Muscle layer of colon (tissue), 2 donors: Measurements from ENCODE around the gene ARHGEF10L.

Source experiments
- H3K27ac ChIP-seq: one replicate; pipeline ENCODE4 v1.7.0; 2013; ENCODE audit warnings: low read depth, mild to moderate bottlenecking, low read length, moderate library complexity
- H3K27me3 ChIP-seq, 2 donors: one replicate each; pipeline ENCODE4 v1.7.0; 2013; ENCODE audit warnings: low read length in 2 of 2, mild to moderate bottlenecking in 2 of 2; ENCODE audit not compliant: insufficient read depth in 2 of 2, control insufficient read depth in 1 of 2
- H3K36me3 ChIP-seq: one replicate; pipeline ENCODE4 v1.7.0; 2013; ENCODE audit warnings: mild to moderate bottlenecking, low read length; ENCODE audit not compliant: insufficient read depth
- H3K4me1 ChIP-seq: one replicate; pipeline ENCODE4 v1.7.0; 2013; ENCODE audit warnings: mild to moderate bottlenecking, low read length; ENCODE audit not compliant: insufficient read depth
- H3K4me3 ChIP-seq, 2 donors: one replicate each; pipeline ENCODE4 v1.7.0; 2013; ENCODE audit warnings: low read length in 2 of 2, low read depth in 1 of 2, mild to moderate bottlenecking in 1 of 2, moderate library complexity in 1 of 2
- H3K9ac ChIP-seq: one replicate; pipeline ENCODE4 v1.7.0; 2013; ENCODE audit warnings: low read length
- H3K9me3 ChIP-seq: one replicate; pipeline ENCODE4 v1.7.0; 2013; ENCODE audit warnings: mild to moderate bottlenecking, low read length
- donor health status: abdominal sarcoma.
- donor health status: Adenocarcinoma of cecum.

ARHGEF10L gene

GRCh38 chr1:17671314-17671705 is 131.8 kb downstream of the ARHGEF10L start:
- no peaks in the 10 kb centered on the region for H3K27me3 ChIP-seq
- H3K4me1 ChIP-seq, result peaks cover 12% of the 10 kb centered on the region
- H3K9me3 ChIP-seq, result no peaks in the 10 kb centered on the region
- H3K27ac ChIP-seq, result no peak overlapping the region
- no peak overlapping the region for H3K9ac ChIP-seq
- no peak overlapping the region for H3K4me3 ChIP-seq
- peaks cover 9% of the 10 kb centered on the region for H3K36me3 ChIP-seq

- no peak overlapping the region for H3K27ac ChIP-seq
- no peak overlapping the region for H3K4me3 ChIP-seq
- H3K27me3 ChIP-seq, result no peaks in the 10 kb centered on the region
- no peak overlapping the region for H3K9ac ChIP-seq
- peaks cover 12% of the 10 kb centered on the region for H3K4me1 ChIP-seq
- H3K36me3 ChIP-seq, result peaks cover 7% of the 10 kb centered on the region
- no peaks in the 10 kb centered on the region for H3K9me3 ChIP-seq
These were observed 132.2 kb downstream of the ARHGEF10L start for GRCh38 chr1:17671741-17672140.

DNA sequence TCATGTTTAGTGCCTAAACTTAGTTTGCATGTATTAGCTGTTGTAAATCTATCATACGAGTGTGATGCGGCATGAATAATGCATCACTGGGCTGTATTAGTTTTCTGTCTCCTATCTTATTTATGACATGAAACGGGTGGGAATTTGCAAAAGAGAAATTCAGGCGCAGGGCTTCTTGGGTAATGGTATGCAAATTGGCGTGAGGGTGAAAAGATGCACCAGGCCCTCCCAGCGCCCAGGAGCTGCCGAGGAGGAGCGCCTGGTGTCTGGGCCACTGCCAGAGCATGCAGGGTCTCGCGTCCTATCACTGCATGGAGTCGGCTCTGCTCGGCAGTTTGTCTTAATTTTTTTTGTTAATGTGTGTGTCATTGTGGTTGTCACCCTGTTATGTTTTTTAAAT is 132.7 kb downstream of the ARHGEF10L start:
- H3K27ac ChIP-seq, result no peak overlapping the region
- H3K36me3 ChIP-seq, result peaks cover 4% of the 10 kb centered on the region

DNA sequence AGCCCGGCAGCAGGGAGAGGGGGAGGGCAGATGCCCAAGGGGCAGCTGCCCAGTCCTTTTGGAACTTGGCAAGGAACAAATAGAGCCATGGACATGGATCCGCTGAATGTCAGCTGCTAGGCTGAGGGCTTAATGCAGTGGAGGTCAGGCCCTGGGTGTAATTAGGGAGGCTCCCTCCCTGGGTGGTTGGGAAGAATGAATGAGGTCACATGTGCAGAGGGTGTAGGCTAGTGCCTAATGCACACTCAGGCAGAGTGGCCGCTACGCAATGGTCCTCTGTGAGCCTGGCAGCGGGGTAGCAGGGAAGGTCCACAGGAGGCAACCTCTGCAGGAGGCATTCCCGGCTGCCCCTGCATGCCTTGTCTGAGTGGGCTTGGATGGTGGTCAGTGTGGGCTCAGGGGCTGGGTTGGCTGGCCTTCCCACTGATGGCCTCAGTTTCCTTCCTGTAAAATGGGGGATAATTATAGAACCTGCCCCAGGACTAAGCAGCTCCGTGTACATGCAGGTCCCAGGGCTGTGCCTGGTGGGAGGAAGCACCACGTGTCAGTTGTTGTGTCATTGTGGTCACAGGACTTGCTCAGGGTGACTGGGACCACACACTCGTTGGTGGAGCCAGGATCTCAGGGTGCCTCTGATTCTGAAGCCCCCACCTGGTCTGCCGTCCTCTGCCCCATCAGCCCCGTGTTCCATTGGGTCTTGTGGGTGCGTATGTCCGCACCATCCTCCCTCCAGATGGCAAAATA is 134.0 kb downstream of the ARHGEF10L start:
- H3K27ac ChIP-seq, result no peak overlapping the region
- H3K9me3 ChIP-seq, result no peaks in the 10 kb centered on the region
- H3K27me3 ChIP-seq, result no peaks in the 10 kb centered on the region
- H3K36me3 ChIP-seq, result peaks cover under 1% of the 10 kb centered on the region
- H3K4me1 ChIP-seq, result peaks cover 12% of the 10 kb centered on the region
- no peak overlapping the region for H3K9ac ChIP-seq
- H3K4me3 ChIP-seq, result no peak overlapping the region

More for the DNA sequence above, 132.7 kb downstream of the ARHGEF10L start:
- no peaks in the 10 kb centered on the region for H3K27me3 ChIP-seq
- no peak overlapping the region for H3K9ac ChIP-seq
- H3K4me1 ChIP-seq, result peaks cover 12% of the 10 kb centered on the region
- H3K4me3 ChIP-seq, result no peak overlapping the region
- H3K9me3 ChIP-seq, result no peaks in the 10 kb centered on the region

DNA sequence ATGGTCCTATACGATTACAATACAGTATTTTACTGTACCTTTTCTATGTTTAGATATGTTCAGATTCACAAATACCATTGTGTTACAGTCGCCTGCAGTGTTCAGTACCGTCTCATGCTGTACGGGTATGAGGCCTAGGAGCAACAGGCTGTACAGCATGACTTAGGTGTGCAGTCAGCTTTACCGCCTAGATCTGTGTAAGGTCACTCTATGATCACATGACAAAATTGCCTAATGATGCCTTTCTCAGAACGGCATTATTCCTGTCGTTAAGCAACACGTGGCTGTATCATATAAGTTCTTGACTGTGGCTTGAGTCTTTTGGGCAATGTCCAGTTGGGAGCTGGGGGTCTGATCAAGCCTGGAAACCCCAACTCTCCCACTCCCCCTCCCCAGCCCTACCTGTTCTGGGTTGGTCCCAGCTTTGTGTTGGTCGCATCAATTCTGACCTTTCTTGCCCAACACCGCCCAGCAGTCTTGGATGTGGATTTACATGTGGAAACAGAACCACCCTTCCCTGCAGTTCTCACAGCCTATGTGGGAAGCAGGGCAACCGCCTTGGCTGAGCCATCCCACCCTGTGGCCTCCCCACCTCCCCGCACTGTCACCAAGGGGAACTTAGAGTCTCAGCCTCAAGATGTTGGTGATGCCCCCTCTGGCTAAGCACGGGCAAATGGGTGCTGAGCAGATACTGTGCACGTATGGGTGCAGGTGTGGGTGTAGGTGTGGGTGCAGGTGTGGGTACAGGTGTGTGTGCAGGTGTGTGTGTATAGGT is 135.4 kb downstream of the ARHGEF10L start:
- Histone ChIP-seq H3K9me3 (no peaks in the 10 kb centered on the region), H3K27me3 (no peaks in the 10 kb centered on the region), H3K4me3 (no peak overlapping the region), H3K27ac (no peak overlapping the region), H3K4me1 (peaks cover 12% of the 10 kb centered on the region), H3K36me3 (no peaks in the 10 kb centered on the region), H3K9ac (no peak overlapping the region)

DNA sequence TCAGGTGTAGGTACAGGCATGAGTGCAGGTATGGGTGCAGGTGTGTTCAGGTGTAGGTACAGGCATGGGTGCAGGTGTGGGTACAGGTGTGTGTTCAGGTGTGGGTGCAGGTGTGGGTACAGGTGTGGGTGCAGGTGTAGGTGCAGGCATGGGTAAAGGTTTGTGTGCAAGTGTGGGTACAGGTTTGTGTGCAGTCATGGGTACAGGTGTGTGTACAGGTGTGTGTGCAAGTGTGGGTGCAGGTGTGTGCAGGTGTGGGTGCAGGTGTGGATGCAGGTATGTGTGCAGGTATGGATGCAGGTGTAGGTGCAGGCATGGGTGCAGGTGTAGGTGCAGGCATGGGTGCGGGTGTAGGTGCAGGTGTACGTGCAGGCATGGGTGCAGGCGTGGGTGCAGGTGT is 136.2 kb downstream of the ARHGEF10L start:
- H3K9ac ChIP-seq, result no peak overlapping the region
- no peak overlapping the region for H3K27ac ChIP-seq
- H3K4me3 ChIP-seq, result no peak overlapping the region
- no peaks in the 10 kb centered on the region for H3K9me3 ChIP-seq
- peaks cover 12% of the 10 kb centered on the region for H3K4me1 ChIP-seq
- no peaks in the 10 kb centered on the region for H3K36me3 ChIP-seq
- no peaks in the 10 kb centered on the region for H3K27me3 ChIP-seq

DNA sequence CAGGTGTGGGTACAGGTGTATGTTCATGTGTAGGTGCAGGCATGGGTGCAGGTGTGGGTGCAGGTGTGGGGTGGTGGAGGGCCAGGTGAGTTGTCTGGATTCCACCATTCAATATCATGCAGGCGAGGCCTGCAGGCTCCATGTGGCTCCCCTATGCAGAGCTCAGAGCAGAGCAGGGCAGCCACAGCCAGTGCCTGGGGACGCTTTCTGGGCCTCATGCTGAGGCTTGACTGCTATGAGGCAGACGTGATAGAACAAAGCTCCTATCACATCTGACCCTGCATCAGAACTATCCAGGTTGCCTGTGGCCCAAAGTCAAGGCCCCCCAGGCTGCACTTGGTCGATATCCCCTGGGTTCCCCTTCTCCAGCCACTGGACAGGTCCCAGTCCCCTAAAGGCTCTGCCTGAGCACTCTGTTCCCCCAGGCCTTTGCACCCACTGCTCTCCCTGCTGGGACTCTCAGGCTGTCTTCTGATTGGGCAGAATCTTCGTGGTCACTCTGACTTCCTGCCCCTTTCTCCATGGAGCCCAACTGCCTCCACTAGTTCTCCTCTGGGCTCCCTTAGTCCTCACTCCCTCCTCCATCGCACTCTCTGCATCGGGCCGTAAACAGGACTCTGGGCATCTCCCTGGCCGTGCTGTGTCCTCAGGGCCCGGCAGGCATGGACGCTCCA is 137.0 kb downstream of the ARHGEF10L start:
- Histone ChIP-seq H3K4me3 (no peak overlapping the region), H3K27ac (no peak overlapping the region), H3K36me3 (peaks cover 1% of the 10 kb centered on the region), H3K9me3 (no peaks in the 10 kb centered on the region), H3K9ac (no peak overlapping the region), H3K27me3 (no peaks in the 10 kb centered on the region), H3K4me1 (peaks cover 9% of the 10 kb centered on the region)

DNA sequence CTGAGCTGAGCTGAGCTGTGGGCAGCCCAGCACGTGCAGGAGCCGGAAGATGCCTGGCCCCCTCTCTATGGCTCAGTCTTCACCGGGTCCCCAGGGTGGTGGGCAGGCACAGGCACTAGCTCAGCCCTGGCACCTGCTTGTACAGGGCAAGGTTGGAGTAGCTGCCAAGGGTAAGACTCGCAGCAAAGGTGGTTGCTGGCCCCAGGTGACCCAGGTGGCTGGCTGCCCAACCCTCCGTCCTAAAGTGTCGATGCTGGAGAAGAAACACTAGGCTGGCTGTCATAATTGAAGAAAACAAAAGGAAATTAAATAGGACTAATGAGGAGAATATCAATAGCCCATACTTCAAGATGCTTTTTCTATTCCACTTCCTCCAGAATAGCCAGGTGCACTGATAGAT is 138.5 kb downstream of the ARHGEF10L start:
- Histone ChIP-seq H3K36me3 (peaks cover 4% of the 10 kb centered on the region), H3K9me3 (no peaks in the 10 kb centered on the region)

DNA sequence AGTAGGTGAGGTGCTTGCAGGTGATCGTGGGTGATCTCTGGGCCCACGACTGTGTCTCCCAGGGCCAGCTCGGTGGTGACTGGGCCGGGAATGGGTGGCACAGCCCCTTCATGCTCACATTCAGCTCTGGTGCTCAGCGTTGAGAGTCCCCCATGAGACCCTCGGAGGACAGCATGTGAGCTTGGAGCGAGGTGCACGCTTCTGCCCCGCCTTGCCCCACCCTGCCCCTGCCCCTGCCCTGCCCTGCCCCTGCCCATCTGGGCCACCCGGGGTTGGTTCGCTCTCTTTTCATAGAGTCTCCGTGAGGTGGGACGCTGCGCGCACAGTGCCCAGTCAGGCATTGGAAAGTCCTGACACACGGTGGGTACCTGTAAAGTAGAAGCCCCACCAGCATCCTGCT is 140.4 kb downstream of the ARHGEF10L start:
- no peaks in the 10 kb centered on the region for H3K27me3 ChIP-seq
- no peak overlapping the region for H3K27ac ChIP-seq
- no peak overlapping the region for H3K4me3 ChIP-seq
- no peaks in the 10 kb centered on the region for H3K9me3 ChIP-seq
- H3K9ac ChIP-seq, result no peak overlapping the region
- no peaks in the 10 kb centered on the region for H3K4me1 ChIP-seq
- peaks cover 4% of the 10 kb centered on the region for H3K36me3 ChIP-seq

More for the DNA sequence above, 138.5 kb downstream of the ARHGEF10L start:
- Histone ChIP-seq H3K4me3 (no peak overlapping the region), H3K27me3 (no peaks in the 10 kb centered on the region), H3K9ac (no peak overlapping the region), H3K27ac (no peak overlapping the region), H3K4me1 (no peaks in the 10 kb centered on the region)

- H3K9me3 ChIP-seq, result no peaks in the 10 kb centered on the region
- H3K36me3 ChIP-seq, result peaks cover 4% of the 10 kb centered on the region
- no peaks in the 10 kb centered on the region for H3K4me1 ChIP-seq
- H3K4me3 ChIP-seq, result no peak overlapping the region
- no peaks in the 10 kb centered on the region for H3K27me3 ChIP-seq
- no peak overlapping the region for H3K27ac ChIP-seq
- no peak overlapping the region for H3K9ac ChIP-seq
These were observed 140.8 kb downstream of the ARHGEF10L start for GRCh38 chr1:17680308-17680707.

DNA sequence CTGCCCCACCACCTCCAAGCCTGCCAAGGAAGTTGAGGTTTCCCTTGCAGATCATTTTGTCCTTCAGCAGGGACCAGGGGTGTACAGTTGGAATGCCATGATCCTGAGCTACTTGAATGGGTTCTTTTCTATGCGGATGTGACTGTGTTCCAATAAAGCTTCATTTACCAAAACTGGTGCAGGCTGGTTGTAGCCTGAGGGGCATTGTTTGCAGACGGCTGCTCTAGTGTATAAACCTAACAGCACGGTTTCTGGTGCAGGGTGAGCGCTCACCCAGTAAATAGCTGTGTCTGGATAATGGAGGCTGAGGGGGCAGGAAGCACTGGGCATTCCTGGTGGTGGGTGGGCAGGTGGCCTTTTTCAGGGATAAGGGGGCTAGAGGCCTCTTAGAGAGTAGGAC is 142.9 kb downstream of the ARHGEF10L start:
- Histone ChIP-seq H3K4me1 (peaks cover 4% of the 10 kb centered on the region), H3K27me3 (no peaks in the 10 kb centered on the region), H3K9me3 (no peaks in the 10 kb centered on the region), H3K36me3 (peaks cover 11% of the 10 kb centered on the region), H3K27ac (no peak overlapping the region), H3K4me3 (no peak overlapping the region), H3K9ac (no peak overlapping the region)
